NCI-H1417 (cell line): ENCODE results near the gene TRPM4.
"Not testable (repeated sequence)": the region's sequence is repeated elsewhere in the genome, so short reads cannot be mapped to it uniquely, and the experiment has no call there.

Source experiments
- DNase-seq, 3 experiments: peaks; one replicate each; lab custom pipeline; 2025; lab: John Stamatoyannopoulos, UW

TRPM4 gene

DNA sequence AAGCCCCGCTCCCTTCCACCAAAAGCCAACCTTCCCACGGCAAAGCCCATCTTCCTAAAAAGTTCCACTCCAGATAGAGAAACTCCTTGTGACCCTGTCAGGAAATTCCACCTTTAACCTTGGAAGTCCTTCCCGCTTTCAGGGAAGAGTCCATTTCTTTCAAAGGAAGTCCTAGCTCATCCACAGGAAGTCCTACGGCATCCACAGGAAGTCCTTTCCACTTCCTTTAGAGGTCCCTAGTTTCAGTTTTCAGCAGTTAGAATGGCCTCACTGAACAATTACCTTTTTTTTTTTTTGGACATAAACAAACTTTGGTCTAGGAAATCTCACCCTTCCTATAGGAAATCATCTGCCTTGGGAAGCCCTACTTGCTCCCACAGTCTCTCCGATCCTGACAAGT, 31.7 kb downstream of the TRPM4 start:
- no peak for DNase-seq

DNA sequence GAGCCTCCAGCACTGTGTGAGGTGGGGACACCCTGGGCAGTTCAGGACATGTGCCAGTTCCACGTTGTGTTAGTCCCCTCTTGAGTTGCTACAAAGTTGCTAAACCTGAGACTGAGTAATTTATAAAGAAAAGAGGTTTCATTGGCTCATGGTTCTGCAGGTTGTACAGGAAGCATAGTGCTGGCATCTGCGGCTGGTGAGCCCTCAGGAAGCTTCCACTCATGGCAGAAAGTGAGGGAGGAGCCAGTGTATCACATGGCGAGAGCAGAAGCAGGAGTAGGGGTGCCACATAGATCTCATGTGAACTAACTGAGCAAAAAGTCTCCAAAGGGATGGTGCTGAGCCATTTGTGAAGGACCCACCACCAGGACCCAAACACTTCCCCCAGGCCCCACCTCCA, 33.2 kb downstream of the TRPM4 start:
- DNase-seq: no peak

- DNase-seq: no peak
Observed at GRCh38 chr19:49193822-49194394, 36.3 kb downstream of the TRPM4 start.

GRCh38 chr19:49194408-49194807, 36.8 kb downstream of the TRPM4 start:
- DNase-seq: no peak

DNA sequence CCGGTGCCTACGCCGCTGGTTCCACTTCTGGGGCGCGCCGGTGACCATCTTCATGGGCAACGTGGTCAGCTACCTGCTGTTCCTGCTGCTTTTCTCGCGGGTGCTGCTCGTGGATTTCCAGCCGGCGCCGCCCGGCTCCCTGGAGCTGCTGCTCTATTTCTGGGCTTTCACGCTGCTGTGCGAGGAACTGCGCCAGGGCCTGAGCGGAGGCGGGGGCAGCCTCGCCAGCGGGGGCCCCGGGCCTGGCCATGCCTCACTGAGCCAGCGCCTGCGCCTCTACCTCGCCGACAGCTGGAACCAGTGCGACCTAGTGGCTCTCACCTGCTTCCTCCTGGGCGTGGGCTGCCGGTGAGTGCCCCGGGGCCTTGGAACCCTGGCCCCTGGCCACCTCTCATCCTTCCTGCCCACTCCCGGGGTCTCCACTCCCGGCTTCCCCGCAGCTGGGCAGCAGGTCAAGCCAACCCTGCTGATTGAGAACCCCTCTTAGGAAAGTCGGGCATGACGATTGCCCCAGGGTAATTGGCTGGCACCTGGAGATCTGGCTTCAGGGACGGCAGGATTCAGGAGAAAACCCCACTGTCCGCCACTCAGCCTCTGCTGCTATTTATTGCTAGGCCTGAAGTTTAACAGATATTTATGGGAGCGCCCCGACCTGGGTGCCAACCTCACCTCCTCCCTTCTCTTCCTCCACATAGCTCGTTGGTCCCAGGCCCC, 39.1 kb downstream of the TRPM4 start:
- DNase-seq: peak; percentile 59 to 72 (median 68)

- no peak for DNase-seq
Observed at GRCh38 chr19:49200238-49200862, 42.8 kb downstream of the TRPM4 start.

DNA sequence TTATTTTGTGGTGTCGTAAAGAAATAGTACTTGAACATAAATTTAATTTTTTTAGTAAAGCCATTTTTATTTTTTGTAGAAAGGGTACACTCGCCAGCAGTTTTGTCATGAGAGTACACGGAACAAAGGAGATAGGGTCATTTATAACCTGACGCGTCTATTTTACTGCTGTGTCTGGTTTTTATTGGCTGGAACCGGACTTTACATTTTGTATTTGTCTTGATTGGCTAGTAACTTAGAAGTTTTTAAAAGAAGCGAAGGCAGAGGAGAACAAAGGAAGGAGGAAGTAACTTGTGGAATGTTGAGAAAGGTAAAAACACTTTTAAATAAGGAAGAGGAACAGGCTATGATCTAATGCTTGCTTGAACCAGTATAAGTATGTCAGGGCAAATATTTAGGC, 43.5 kb downstream of the TRPM4 start:
- no peak for DNase-seq

- DNase-seq: no peak
Observed at GRCh38 chr19:49205114-49205513, 47.5 kb downstream of the TRPM4 start.

DNA sequence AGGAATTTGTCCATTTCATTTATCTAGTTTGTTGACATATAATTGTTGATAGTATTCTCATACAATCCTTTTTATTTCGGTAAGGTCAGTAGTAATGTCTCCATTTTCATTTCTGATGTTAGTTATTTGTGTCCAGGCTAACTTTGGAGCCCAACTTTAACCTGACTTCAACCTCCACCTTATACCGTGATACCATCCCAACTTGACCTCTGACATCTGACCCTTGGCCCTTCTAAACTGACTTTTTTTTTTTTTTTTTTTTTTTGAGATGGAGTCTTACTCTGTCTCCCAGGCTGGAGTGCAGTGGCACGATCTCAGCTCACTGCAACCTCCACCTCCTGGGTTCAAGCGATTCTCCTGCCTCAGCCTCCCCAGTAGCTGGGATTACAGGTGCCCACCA, 51.9 kb downstream of the TRPM4 start:
- DNase-seq: not testable (repeated sequence)

GRCh38 chr19:49210108-49210900, 52.7 kb downstream of the TRPM4 start:
- no peak for DNase-seq

GRCh38 chr19:49210901-49211451, 53.4 kb downstream of the TRPM4 start:
- no peak for DNase-seq

GRCh38 chr19:49212016-49212701, 54.6 kb downstream of the TRPM4 start:
- peak in 2 of 3 experiments; percentile 61 to 81 for DNase-seq

GRCh38 chr19:49213791-49214190, 56.2 kb downstream of the TRPM4 start:
- DNase-seq: no peak

- no peak for DNase-seq
Observed at GRCh38 chr19:49214701-49215100, 57.1 kb downstream of the TRPM4 start.

- DNase-seq: no peak
Observed at GRCh38 chr19:49216071-49216470, 58.5 kb downstream of the TRPM4 start.

GRCh38 chr19:49217382-49217781, 59.8 kb downstream of the TRPM4 start:
- DNase-seq: no peak

- DNase-seq: no peak
Observed at GRCh38 chr19:49222011-49222410, 64.4 kb downstream of the TRPM4 start.

DNA sequence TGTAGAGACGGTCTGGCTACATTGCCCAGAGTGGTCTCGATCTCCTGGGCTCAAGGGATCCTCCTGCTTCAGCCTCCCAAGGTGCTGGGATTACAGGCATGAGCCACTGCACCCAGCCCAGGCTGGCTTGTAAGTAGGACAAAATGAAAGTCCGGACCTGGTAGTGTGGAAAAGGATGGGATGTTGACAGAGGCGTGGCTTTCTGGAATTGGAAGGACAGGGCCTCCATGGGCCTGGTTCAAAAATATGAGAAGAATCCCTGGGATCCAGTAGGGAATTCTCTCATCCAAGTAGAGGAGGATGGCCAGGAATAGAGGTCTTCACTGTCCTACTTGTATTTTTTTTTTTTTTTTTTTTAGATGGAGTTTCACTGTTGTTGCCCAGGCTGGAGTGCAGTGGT, 64.9 kb downstream of the TRPM4 start:
- no peak for DNase-seq

GRCh38 chr19:49223472-49223871, 65.9 kb downstream of the TRPM4 start:
- no peak for DNase-seq

- not testable (repeated sequence) for DNase-seq
Observed at GRCh38 chr19:49224441-49224840, 66.8 kb downstream of the TRPM4 start.

DNA sequence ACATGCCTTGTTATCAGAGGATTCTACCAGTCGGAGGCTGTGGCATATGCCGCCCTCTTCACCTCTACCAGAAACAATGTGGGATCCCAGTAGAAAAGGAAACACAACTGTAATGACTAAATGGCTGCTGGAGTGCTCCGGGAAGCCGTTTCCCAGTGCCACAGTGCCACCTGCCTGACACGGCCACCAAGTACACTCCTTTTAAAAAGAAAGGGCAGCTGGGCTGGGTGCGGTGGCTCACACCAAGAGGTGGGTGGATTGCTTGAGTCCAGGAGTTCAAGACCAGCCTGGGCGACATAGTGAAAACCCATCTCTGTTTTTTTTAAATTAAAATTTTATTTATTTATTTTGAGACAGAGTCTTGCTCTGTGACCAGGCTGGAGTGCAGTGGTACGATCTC, 67.3 kb downstream of the TRPM4 start:
- peak; percentile 13 to 67 (median 52) for DNase-seq

- no peak for DNase-seq
Observed at GRCh38 chr19:49229416-49229815, 71.8 kb downstream of the TRPM4 start.
